K562 (cell line): ENCODE data around the gene GJE1. TPM values are rescaled to one million over a fixed set of nuclear protein-coding genes. Genes with fewer than 3 reads are reported as not detected.

Experiments
- CBFA2T2 ChIP-seq: fragments of 450-650 bp; conservative IDR thresholded peaks from 2 replicates; pipeline ENCODE4 v1.6.1; 2017; ENCODE audit warnings: mild to moderate bottlenecking
- POLR2H ChIP-seq: IDR thresholded peaks from 2 replicates; pipeline ENCODE4 v1.6.1; 2016; ENCODE audit warnings: missing genetic modification characterization, low read depth, mild to moderate bottlenecking, control low read depth, missing compliant biosample characterization, moderate library complexity
- SMARCB1 ChIP-seq: IDR thresholded peaks from 2 replicates; pipeline ENCODE4 v1.6.1; 2011; ENCODE audit warnings: improper control_type of control experiment, low read depth; ENCODE audit not compliant: insufficient read length
- SREBF2 ChIP-seq: sonication (generic); formaldehyde crosslinking; IDR thresholded peaks from 2 replicates; pipeline ENCODE4 v1.4.0; 2020; ENCODE audit warnings: mild to moderate bottlenecking, missing genetic modification reagents
- XRCC5 ChIP-seq: fragments of 200-400 bp; formaldehyde crosslinking; IDR thresholded peaks from 2 replicates; pipeline ENCODE4 v1.6.1; 2017; ENCODE audit warnings: low read depth, mild to moderate bottlenecking, low read length
- ZFP1 ChIP-seq: fragments of 450-650 bp; formaldehyde crosslinking; IDR thresholded peaks from 2 replicates; pipeline ENCODE4 v1.4.0; 2020; ENCODE audit warnings: mild to moderate bottlenecking, mixed read lengths
- ZNF184 ChIP-seq: sonication (generic); formaldehyde crosslinking; IDR thresholded peaks from 2 replicates; pipeline ENCODE4 v1.5.0; 2020; ENCODE audit warnings: missing genetic modification reagents
- ZNF780A ChIP-seq: fragments of 250-450 bp; sonication (Bioruptor Pico); IDR thresholded peaks from 2 replicates; pipeline ENCODE4 v1.5.0; 2021; ENCODE audit warnings: mild to moderate bottlenecking
- polyA plus RNA-seq, 8 experiments: library from polyadenylated mRNA; depleted of rRNA in 4 of 8; stranded (reverse) in 5 of 8; unstranded in 3 of 8; fragments of >200 nt; fragmentation: Nextera tagmentation in 2 of 8; fragmentation: Illumina TruSeq in 1 of 8; extraction: Ambion mirVana in 2 of 8; extraction: Trizol in 1 of 8; gene quantifications; 2 replicates each; pipeline versions ENCODE4 v1.2.1 to v1.2.3, GENCODE V29; 2011 to 2014; ENCODE audit warnings: inconsistent platforms in 1 of 8, missing spikeins in 1 of 8
- total RNA-seq, 7 experiments: library from RNA; depleted of rRNA in 6 of 7; stranded (reverse); fragments of >200 nt in 6 of 7; fragmentation: Illumina TruSeq in 2 of 7; extraction: Trizol in 2 of 7; gene quantifications; 2 replicates each; pipeline versions ENCODE4 v1.2.1 to v1.2.3, GENCODE V29; 2011 to 2021; ENCODE audit warnings: low replicate concordance in 1 of 7
- TF ChIP-seq, protein P1 (sequence below), 2 experiments: fragments of 450-650 bp; IDR thresholded peaks; 2 replicates each; pipeline ENCODE4 v1.6.1; 2016
- TF ChIP-seq, protein P2 (sequence below): fragments of 450-650 bp; IDR thresholded peaks from 2 replicates; pipeline ENCODE4 v1.6.1; 2017; ENCODE audit warnings: antibody characterized with exemption
- TF ChIP-seq, protein P3 (sequence below): sonication (generic); formaldehyde crosslinking; IDR thresholded peaks from 2 replicates; pipeline ENCODE4 v1.8.0; 2023; ENCODE audit warnings: missing genetic modification reagents, mild to moderate bottlenecking, borderline replicate concordance
- TF ChIP-seq, protein P4 (sequence below), 2 experiments: fragments of 450-650 bp in 1 of 2; sonication (generic) in 1 of 2; formaldehyde crosslinking; conservative IDR thresholded peaks; 2 replicates each; pipeline versions ENCODE4 v1.4.0 to v1.8.1; 2020 to 2022; ENCODE audit warnings: mild to moderate bottlenecking in 1 of 2, missing genetic modification reagents in 1 of 2

Gene GJE1
- total and polyA plus RNA-seq, 9 of the 15 experiments (the other 6 are each of a cell fraction or from before 2014, with no cell fraction given) = not detected

DNA sequence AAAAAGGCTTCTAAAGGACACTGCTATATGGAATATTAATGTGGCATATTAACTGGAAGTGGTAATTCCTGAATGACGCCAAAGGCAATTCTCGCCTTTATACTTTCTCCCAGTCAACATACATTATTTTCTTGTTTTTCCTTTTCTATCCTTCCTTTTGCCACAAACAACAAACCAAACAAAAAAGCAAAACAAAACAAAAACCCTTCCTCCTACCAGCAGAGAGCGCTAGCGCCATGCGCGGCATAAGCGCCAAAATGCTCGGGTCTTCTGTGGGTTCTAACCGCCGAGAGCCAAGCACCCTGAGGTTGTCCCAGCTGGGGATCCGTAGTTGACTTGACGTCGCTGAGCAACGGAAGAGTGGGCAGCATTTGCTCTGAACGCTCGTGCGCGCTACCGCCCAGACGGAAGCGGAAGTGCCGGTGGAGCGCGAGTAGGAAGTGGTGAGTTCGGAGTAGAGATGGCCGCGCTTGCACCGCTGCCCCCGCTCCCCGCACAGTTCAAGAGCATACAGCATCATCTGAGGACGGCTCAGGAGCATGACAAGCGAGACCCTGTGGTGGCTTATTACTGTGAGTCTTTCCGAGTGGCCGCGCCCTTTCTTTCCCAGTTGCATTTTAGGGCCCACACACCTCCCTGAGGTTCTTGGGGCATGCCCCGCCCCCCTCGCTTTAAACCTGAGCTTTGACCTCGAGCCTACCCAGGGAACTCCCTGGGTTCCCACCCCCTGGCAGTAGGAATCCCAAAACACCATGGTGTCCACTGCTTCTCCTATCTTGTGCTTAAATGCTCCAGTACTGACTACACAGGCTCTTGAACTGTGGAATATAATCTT lies 14.3 kb downstream of the GJE1 start, which contains the start of the genes NMBR and VTA1 (continued):
- TF ChIP-seq ZNF184 (CRISPR knock-in tag) = no peak
- peak; percentile 70 for TF ChIP-seq POLR2H (tag)
- TF ChIP-seq, protein P1, sequence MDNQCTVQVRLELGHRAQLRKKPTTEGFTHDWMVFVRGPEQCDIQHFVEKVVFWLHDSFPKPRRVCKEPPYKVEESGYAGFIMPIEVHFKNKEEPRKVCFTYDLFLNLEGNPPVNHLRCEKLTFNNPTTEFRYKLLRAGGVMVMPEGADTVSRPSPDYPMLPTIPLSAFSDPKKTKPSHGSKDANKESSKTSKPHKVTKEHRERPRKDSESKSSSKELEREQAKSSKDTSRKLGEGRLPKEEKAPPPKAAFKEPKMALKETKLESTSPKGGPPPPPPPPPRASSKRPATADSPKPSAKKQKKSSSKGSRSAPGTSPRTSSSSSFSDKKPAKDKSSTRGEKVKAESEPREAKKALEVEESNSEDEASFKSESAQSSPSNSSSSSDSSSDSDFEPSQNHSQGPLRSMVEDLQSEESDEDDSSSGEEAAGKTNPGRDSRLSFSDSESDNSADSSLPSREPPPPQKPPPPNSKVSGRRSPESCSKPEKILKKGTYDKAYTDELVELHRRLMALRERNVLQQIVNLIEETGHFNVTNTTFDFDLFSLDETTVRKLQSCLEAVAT (IDR thresholded peaks at IDR 0.05) = peak; percentile 86 to 87; a peak in 3 of 4 replicates
- no peak for TF ChIP-seq ZNF780A (CRISPR knock-in tag)
- TF ChIP-seq, protein P2, sequence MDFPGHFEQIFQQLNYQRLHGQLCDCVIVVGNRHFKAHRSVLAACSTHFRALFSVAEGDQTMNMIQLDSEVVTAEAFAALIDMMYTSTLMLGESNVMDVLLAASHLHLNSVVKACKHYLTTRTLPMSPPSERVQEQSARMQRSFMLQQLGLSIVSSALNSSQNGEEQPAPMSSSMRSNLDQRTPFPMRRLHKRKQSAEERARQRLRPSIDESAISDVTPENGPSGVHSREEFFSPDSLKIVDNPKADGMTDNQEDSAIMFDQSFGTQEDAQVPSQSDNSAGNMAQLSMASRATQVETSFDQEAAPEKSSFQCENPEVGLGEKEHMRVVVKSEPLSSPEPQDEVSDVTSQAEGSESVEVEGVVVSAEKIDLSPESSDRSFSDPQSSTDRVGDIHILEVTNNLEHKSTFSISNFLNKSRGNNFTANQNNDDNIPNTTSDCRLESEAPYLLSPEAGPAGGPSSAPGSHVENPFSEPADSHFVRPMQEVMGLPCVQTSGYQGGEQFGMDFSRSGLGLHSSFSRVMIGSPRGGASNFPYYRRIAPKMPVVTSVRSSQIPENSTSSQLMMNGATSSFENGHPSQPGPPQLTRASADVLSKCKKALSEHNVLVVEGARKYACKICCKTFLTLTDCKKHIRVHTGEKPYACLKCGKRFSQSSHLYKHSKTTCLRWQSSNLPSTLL = no peak
- TF ChIP-seq, protein P3, sequence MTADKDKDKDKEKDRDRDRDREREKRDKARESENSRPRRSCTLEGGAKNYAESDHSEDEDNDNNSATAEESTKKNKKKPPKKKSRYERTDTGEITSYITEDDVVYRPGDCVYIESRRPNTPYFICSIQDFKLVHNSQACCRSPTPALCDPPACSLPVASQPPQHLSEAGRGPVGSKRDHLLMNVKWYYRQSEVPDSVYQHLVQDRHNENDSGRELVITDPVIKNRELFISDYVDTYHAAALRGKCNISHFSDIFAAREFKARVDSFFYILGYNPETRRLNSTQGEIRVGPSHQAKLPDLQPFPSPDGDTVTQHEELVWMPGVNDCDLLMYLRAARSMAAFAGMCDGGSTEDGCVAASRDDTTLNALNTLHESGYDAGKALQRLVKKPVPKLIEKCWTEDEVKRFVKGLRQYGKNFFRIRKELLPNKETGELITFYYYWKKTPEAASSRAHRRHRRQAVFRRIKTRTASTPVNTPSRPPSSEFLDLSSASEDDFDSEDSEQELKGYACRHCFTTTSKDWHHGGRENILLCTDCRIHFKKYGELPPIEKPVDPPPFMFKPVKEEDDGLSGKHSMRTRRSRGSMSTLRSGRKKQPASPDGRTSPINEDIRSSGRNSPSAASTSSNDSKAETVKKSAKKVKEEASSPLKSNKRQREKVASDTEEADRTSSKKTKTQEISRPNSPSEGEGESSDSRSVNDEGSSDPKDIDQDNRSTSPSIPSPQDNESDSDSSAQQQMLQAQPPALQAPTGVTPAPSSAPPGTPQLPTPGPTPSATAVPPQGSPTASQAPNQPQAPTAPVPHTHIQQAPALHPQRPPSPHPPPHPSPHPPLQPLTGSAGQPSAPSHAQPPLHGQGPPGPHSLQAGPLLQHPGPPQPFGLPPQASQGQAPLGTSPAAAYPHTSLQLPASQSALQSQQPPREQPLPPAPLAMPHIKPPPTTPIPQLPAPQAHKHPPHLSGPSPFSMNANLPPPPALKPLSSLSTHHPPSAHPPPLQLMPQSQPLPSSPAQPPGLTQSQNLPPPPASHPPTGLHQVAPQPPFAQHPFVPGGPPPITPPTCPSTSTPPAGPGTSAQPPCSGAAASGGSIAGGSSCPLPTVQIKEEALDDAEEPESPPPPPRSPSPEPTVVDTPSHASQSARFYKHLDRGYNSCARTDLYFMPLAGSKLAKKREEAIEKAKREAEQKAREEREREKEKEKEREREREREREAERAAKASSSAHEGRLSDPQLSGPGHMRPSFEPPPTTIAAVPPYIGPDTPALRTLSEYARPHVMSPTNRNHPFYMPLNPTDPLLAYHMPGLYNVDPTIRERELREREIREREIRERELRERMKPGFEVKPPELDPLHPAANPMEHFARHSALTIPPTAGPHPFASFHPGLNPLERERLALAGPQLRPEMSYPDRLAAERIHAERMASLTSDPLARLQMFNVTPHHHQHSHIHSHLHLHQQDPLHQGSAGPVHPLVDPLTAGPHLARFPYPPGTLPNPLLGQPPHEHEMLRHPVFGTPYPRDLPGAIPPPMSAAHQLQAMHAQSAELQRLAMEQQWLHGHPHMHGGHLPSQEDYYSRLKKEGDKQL = no peak
- TF ChIP-seq, protein P4, sequence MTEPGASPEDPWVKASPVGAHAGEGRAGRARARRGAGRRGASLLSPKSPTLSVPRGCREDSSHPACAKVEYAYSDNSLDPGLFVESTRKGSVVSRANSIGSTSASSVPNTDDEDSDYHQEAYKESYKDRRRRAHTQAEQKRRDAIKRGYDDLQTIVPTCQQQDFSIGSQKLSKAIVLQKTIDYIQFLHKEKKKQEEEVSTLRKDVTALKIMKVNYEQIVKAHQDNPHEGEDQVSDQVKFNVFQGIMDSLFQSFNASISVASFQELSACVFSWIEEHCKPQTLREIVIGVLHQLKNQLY (CRISPR knock-in tag; conservative IDR thresholded peaks at IDR 0.05) = no peak
- no peak for TF ChIP-seq SMARCB1
- peak; percentile 96 for TF ChIP-seq XRCC5
- 0 out of 2 replicates have a peak, but pooled peaks have one; percentile 36 for TF ChIP-seq SREBF2 (CRISPR knock-in tag)
- TF ChIP-seq CBFA2T2 = no peak
- no peak for TF ChIP-seq ZFP1 (CRISPR knock-in tag)
